Measurements from ENCODE around the gene FGB. TPM values are rescaled to one million over a fixed set of nuclear protein-coding genes. Genes with fewer than 3 reads are reported as not detected.

FGB gene
- polyA plus RNA-seq, 1 experiment = not detected

- ChIA-PET POLR2A (no interaction called here), CTCF (interaction anchor here (1.7 kb wide), 2 partner anchors 9 to 13 kb away, joined by 4 to 7 read pairs; no protein-coding TSS in a partner anchor)
- no peak for DNase-seq (ENCODE audit: low read depth)
- TF ChIP-seq CTCF (IDR thresholded peaks at IDR 0.05; ENCODE audit: insufficient read depth, low read depth, low read length) = no peak
- no peak overlapping the region for H3K4me3 ChIP-seq (ENCODE audit: low read depth, low read length)
- no peaks in the 10 kb centered on the region for H3K27me3 ChIP-seq (ENCODE audit: control insufficient read depth, insufficient read depth, low read length)
- H3K36me3 ChIP-seq (ENCODE audit: control insufficient read depth, insufficient read depth, low read length) = no peaks in the 10 kb centered on the region
Measured at GRCh38 chr4:154565704-154566103, 2.9 kb downstream of the FGB start.

DNA sequence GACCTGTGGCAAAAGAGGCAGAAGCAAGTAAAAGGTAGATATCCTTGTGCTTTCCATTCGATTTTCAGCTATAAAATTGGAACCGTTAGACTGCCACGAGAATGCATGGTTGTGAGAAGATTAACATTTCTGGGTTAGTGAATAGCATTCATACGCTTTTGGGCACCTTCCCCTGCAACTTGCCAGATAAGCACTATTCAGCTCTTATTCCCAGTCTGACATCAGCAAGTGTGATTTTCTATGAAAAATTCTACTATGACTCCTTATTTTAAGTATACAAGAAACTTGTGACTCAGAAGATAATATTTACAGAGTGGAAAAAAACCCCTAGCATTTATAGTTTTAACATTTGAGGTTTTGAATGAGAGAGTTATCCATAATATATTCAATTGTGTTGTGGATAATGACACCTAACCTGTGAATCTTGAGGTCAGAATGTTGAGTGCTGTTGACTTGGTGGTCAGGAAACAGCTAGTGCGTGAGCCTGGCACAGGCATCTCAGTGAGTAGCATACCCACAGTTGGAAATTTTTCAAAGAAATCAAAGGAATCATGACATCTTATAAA is 3.9 kb downstream of the FGB start:
- no peaks in the 10 kb centered on the region for H3K36me3 ChIP-seq (ENCODE audit: control insufficient read depth, insufficient read depth, low read length)
- H3K27me3 ChIP-seq (ENCODE audit: control insufficient read depth, insufficient read depth, low read length) = no peaks in the 10 kb centered on the region
- DNase-seq (ENCODE audit: low read depth) = no peak
- no peak overlapping the region for H3K4me3 ChIP-seq (ENCODE audit: low read depth, low read length)
- CTCF ChIA-PET = interaction anchor here (1.7 kb wide), 2 partner anchors 8 to 11 kb away, joined by 4 to 5 read pairs; no protein-coding TSS in a partner anchor
- no peak for TF ChIP-seq CTCF (IDR thresholded peaks at IDR 0.05; ENCODE audit: insufficient read depth, low read depth, low read length)
- POLR2A ChIA-PET = no interaction called here

- ChIA-PET CTCF (interaction anchor here (2.8 kb wide), 1 partner anchor 10 kb away, joined by 12 read pairs; no protein-coding TSS in a partner anchor), POLR2A (no interaction called here)
- H3K36me3 ChIP-seq (ENCODE audit: control insufficient read depth, insufficient read depth, low read length) = no peaks in the 10 kb centered on the region
- no peak overlapping the region for H3K4me3 ChIP-seq (ENCODE audit: low read depth, low read length)
- TF ChIP-seq CTCF (IDR thresholded peaks at IDR 0.05; ENCODE audit: insufficient read depth, low read depth, low read length) = no peak
- H3K27me3 ChIP-seq (ENCODE audit: control insufficient read depth, insufficient read depth, low read length) = no peaks in the 10 kb centered on the region
- DNase-seq (ENCODE audit: low read depth) = no peak
Measured at GRCh38 chr4:154569028-154569427, 6.2 kb downstream of the FGB start.

DNA sequence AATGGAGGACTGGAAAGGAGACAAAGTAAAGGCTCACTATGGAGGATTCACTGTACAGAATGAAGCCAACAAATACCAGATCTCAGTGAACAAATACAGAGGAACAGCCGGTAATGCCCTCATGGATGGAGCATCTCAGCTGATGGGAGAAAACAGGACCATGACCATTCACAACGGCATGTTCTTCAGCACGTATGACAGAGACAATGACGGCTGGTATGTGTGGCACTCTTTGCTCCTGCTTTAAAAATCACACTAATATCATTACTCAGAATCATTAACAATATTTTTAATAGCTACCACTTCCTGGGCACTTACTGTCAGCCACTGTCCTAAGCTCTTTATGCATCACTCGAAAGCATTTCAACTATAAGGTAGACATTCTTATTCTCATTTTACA is 6.8 kb downstream of the FGB start:
- POLR2A ChIA-PET = no interaction called here
- no peaks in the 10 kb centered on the region for H3K36me3 ChIP-seq (ENCODE audit: control insufficient read depth, insufficient read depth, low read length)
- TF ChIP-seq CTCF (IDR thresholded peaks at IDR 0.05; ENCODE audit: insufficient read depth, low read depth, low read length) = no peak
- no peak overlapping the region for H3K4me3 ChIP-seq (ENCODE audit: low read depth, low read length)
- CTCF ChIA-PET = interaction anchor here (1.2 to 2.8 kb wide), 2 partner anchors 11 to 68 kb away, joined by 4 to 12 read pairs; no protein-coding TSS in a partner anchor
- DNase-seq (ENCODE audit: low read depth) = no peak
- no peaks in the 10 kb centered on the region for H3K27me3 ChIP-seq (ENCODE audit: control insufficient read depth, insufficient read depth, low read length)

DNA sequence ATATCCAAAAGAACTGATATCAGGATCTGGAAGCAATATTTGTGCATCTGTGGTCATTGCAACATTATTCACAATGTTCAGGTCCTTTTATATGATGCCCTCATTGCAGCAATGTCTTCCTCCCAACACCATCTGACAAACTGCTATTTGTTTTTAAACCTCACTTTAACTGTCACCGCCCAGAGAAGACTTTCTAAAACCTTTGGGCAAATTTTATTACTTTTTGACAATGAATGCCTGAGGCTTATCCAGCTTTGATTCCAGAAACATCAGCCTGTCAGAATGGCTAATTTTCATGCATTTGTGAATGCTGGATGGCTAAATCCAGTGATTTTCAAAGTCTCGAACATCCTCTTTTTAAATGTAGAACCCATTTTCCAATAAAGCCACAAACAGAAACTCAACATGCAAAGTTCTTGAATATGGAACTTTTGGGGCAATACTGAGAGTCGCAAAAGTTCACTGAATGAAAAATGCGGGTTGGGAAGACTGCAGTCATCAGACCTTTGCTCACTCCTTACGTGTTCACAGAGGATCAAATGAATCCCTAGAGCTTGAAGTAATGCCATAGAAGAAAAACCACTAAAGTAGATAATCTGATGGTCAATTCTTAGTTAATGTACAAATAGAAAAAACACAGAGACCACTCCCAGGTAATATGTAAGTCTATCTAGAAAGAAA is 10.5 kb downstream of the FGB start:
- Histone ChIP-seq H3K4me3 (ENCODE audit: low read depth, low read length) (no peak overlapping the region), H3K36me3 (ENCODE audit: control insufficient read depth, insufficient read depth, low read length) (no peaks in the 10 kb centered on the region), H3K27me3 (ENCODE audit: control insufficient read depth, insufficient read depth, low read length) (no peaks in the 10 kb centered on the region)
- no peak for DNase-seq (ENCODE audit: low read depth)
- no peak for TF ChIP-seq CTCF (IDR thresholded peaks at IDR 0.05; ENCODE audit: insufficient read depth, low read depth, low read length)
- CTCF ChIA-PET = interaction anchor here (1.2 kb wide), 1 partner anchor 14 kb away, joined by 6 read pairs; no protein-coding TSS in a partner anchor
- POLR2A ChIA-PET = no interaction called here

Measured in BJ (cell line).